Loucy (cell line): ENCODE results near the gene RNF130.
A peak's percentile ranks its signal among the peaks of the same experiment; 100 is the strongest.

Source experiments
- H2AFZ ChIP-seq: fragments of 200-600 bp; sonication (generic); 2 replicates; pipeline ENCODE4 v1.6.0; 2016; ENCODE audit warnings: antibody characterized with exemption, mild to moderate bottlenecking, low read length, moderate library complexity
- H3F3A ChIP-seq: fragments of 200-600 bp; 2 replicates; pipeline ENCODE4 v1.6.0; 2016; ENCODE audit warnings: antibody characterized with exemption, low read depth, mild to moderate bottlenecking
- H3K27me3 ChIP-seq: fragments of 200-600 bp; sonication (generic); 2 replicates; pipeline ENCODE4 v1.6.1; 2014; ENCODE audit warnings: low read length, mild to moderate bottlenecking; ENCODE audit not compliant: insufficient read depth, poor library complexity, severe bottlenecking
- H3K36me3 ChIP-seq: fragments of 200-600 bp; sonication (generic); 2 replicates; pipeline ENCODE4 v1.6.1; 2016; ENCODE audit warnings: low read length; ENCODE audit not compliant: insufficient read depth
- H3K4me1 ChIP-seq: fragments of 200-600 bp; sonication (generic); 2 replicates; pipeline ENCODE4 v1.5.1; 2014; ENCODE audit warnings: low read length, mild to moderate bottlenecking; ENCODE audit not compliant: insufficient read depth, poor library complexity, severe bottlenecking
- H3K4me2 ChIP-seq: fragments of 200-600 bp; sonication (generic); 2 replicates; pipeline ENCODE4 v1.6.0; 2014; ENCODE audit warnings: antibody characterized with exemption, low read length, low read depth, mild to moderate bottlenecking; ENCODE audit not compliant: poor library complexity, severe bottlenecking
- H3K4me3 ChIP-seq: fragments of 200-600 bp; sonication (generic); 2 replicates; pipeline ENCODE4 v1.5.1; 2014; ENCODE audit warnings: low read length, mild to moderate bottlenecking, mixed read lengths; ENCODE audit not compliant: poor library complexity, severe bottlenecking
- H3K79me2 ChIP-seq: fragments of 200-600 bp; sonication (generic); 2 replicates; pipeline ENCODE4 v1.6.1; 2014; ENCODE audit warnings: low read length; ENCODE audit not compliant: insufficient read depth
- H3K9ac ChIP-seq: fragments of 200-600 bp; sonication (generic); 2 replicates; pipeline ENCODE4 v1.6.0; 2014; ENCODE audit warnings: mild to moderate bottlenecking, low read depth, low read length, moderate library complexity; ENCODE audit not compliant: poor library complexity, severe bottlenecking
- H3K9me2 ChIP-seq: fragments of 200-600 bp; sonication (generic); replicated peaks from 2 replicates; pipeline ENCODE4 v1.6.1; 2016; ENCODE audit warnings: low read depth, low read length, mixed read lengths
- H3K9me3 ChIP-seq: fragments of 200-600 bp; sonication (generic); 2 replicates; pipeline ENCODE4 v1.6.1; 2014; ENCODE audit warnings: mild to moderate bottlenecking, antibody characterized with exemption, low read length, low read depth; ENCODE audit not compliant: insufficient read depth
- H4K20me1 ChIP-seq: fragments of 200-600 bp; sonication (generic); 2 replicates; pipeline ENCODE4 v1.6.0; 2014; ENCODE audit warnings: antibody characterized with exemption, low read length, mild to moderate bottlenecking; ENCODE audit not compliant: insufficient read depth, poor library complexity, severe bottlenecking
- EZH2phosphoT487 ChIP-seq: fragments of 200-600 bp; IDR thresholded peaks from 2 replicates; pipeline ENCODE4 v1.6.1; 2018; ENCODE audit warnings: antibody characterized with exemption, mild to moderate bottlenecking, moderate library complexity, borderline replicate concordance
- TF ChIP-seq, protein P1 (sequence below): fragments of 200-600 bp; sonication (generic); conservative IDR thresholded peaks from 2 replicates; pipeline ENCODE4 v1.5.1; 2014; ENCODE audit warnings: mild to moderate bottlenecking, antibody characterized with exemption, low read length

Gene RNF130

GRCh38 chr5:180116077-180116999 lies 44.8 kb upstream of the RNF130 start:
- Histone ChIP-seq H4K20me1 (no peaks in the 10 kb centered on the region), H3F3A (no peaks in the 10 kb centered on the region), H3K27me3 (no peaks in the 10 kb centered on the region), H3K9me3 (no peaks in the 10 kb centered on the region), H3K79me2 (no peaks in the 10 kb centered on the region), H3K36me3 (no peaks in the 10 kb centered on the region), H3K4me2 (peak overlapping the region; percentile 48), H3K4me1 (no peaks in the 10 kb centered on the region), H3K9ac (no peak overlapping the region), H2AFZ (no peak overlapping the region), H3K4me3 (no peak overlapping the region), H3K9me2 (no peaks in the 10 kb centered on the region)
- TF ChIP-seq, protein P1, sequence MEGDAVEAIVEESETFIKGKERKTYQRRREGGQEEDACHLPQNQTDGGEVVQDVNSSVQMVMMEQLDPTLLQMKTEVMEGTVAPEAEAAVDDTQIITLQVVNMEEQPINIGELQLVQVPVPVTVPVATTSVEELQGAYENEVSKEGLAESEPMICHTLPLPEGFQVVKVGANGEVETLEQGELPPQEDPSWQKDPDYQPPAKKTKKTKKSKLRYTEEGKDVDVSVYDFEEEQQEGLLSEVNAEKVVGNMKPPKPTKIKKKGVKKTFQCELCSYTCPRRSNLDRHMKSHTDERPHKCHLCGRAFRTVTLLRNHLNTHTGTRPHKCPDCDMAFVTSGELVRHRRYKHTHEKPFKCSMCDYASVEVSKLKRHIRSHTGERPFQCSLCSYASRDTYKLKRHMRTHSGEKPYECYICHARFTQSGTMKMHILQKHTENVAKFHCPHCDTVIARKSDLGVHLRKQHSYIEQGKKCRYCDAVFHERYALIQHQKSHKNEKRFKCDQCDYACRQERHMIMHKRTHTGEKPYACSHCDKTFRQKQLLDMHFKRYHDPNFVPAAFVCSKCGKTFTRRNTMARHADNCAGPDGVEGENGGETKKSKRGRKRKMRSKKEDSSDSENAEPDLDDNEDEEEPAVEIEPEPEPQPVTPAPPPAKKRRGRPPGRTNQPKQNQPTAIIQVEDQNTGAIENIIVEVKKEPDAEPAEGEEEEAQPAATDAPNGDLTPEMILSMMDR = no peak
- no peak for TF ChIP-seq EZH2phosphoT487

DNA sequence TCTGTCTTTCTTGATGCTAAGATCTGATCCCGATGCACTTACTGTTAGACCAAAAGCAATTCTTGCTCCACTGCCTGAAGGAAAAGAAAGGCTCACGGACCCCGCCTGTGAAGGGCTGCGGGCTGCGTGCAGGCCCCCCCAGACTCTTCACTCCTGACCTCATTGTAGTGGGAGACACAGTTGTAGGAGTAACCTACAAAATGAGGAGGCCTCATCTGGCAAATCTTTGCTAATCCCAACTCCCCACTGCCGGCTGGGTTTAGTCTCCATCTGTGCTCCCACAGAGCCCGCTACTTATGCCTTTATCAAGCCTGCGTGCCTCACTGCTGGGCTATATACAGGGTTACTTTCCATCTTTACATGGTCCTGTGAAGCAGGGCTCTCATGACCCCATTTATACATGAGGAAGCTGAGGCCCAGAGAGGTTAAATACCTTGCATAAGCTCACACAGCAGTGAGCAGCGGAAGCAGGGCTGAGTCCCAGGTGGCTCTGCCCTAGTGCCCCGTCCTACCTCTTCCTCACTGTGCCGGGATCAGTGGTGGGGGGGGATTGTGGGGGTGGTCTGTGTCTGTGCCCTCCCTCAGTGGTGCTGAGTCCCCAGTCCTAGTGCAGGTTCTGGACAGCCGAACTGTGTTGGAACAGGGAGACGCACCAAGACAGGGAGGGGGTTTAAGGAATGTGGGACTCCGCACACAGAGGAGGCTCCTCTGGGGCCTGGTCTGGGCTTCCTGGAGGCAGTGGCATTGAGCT lies 43.9 kb upstream of the RNF130 start:
- Histone ChIP-seq H4K20me1 (no peaks in the 10 kb centered on the region), H3K4me2 (no peak overlapping the region), H3K36me3 (no peaks in the 10 kb centered on the region)

GRCh38 chr5:180114304-180115003 lies 42.9 kb upstream of the RNF130 start:
- H4K20me1 ChIP-seq = no peaks in the 10 kb centered on the region

More for the DNA sequence above, 43.9 kb upstream of the RNF130 start:
- Histone ChIP-seq H3K9ac (no peak overlapping the region), H3K9me3 (no peaks in the 10 kb centered on the region), H3K27me3 (no peaks in the 10 kb centered on the region), H3K4me3 (no peak overlapping the region), H2AFZ (no peak overlapping the region), H3F3A (no peaks in the 10 kb centered on the region), H3K9me2 (no peaks in the 10 kb centered on the region), H3K79me2 (no peaks in the 10 kb centered on the region), H3K4me1 (no peaks in the 10 kb centered on the region)
- no peak for TF ChIP-seq EZH2phosphoT487
- TF ChIP-seq, protein P1 = no peak

More at GRCh38 chr5:180114304-180115003, 42.9 kb upstream of the RNF130 start:
- Histone ChIP-seq H3K36me3 (no peaks in the 10 kb centered on the region), H3K9me3 (no peaks in the 10 kb centered on the region), H3K27me3 (no peaks in the 10 kb centered on the region), H3K4me2 (no peak overlapping the region), H3F3A (no peaks in the 10 kb centered on the region), H2AFZ (no peak overlapping the region), H3K4me3 (no peak overlapping the region), H3K79me2 (no peaks in the 10 kb centered on the region), H3K4me1 (no peaks in the 10 kb centered on the region), H3K9me2 (no peaks in the 10 kb centered on the region), H3K9ac (no peak overlapping the region)
- TF ChIP-seq EZH2phosphoT487 = no peak
- TF ChIP-seq, protein P1 = no peak
